Vagina (tissue), 2 donors: Measurements from ENCODE around the gene C5orf15.

Experiments used
- CTCF ChIP-seq, 3 experiments: fragments of 450-650 bp in 2 of 3; fragments of 200-600 bp in 1 of 3; sonication (generic) in 1 of 3; IDR thresholded peaks; one replicate each; pipeline ENCODE4 v1.5.1; 2017 to 2019; ENCODE audit warnings: antibody characterized with exemption in 3 of 3, mild to moderate bottlenecking in 2 of 3, moderate library complexity in 2 of 3
- POLR2A ChIP-seq, 2 donors: fragments of 450-650 bp; IDR thresholded peaks; one replicate each; pipeline ENCODE4 v1.6.1; 2017; ENCODE audit warnings: antibody characterized with exemption in 2 of 2, mild to moderate bottlenecking in 2 of 2, moderate library complexity in 2 of 2

GRCh38 chr5:133934311-133934710 is 34.1 kb downstream of the C5orf15 start:
- TF ChIP-seq CTCF (IDR thresholded peaks at IDR 0.05) (no peak), POLR2A (IDR thresholded peaks at IDR 0.05) (no peak)
